ENCODE data around the gene DLGAP1. TPM values are rescaled to one million over a fixed set of nuclear protein-coding genes. Genes with fewer than 3 reads are reported as not detected.

Gene DLGAP1
- polyA plus RNA-seq, 1 donor from 2014 or later = 4.5 TPM

DNA sequence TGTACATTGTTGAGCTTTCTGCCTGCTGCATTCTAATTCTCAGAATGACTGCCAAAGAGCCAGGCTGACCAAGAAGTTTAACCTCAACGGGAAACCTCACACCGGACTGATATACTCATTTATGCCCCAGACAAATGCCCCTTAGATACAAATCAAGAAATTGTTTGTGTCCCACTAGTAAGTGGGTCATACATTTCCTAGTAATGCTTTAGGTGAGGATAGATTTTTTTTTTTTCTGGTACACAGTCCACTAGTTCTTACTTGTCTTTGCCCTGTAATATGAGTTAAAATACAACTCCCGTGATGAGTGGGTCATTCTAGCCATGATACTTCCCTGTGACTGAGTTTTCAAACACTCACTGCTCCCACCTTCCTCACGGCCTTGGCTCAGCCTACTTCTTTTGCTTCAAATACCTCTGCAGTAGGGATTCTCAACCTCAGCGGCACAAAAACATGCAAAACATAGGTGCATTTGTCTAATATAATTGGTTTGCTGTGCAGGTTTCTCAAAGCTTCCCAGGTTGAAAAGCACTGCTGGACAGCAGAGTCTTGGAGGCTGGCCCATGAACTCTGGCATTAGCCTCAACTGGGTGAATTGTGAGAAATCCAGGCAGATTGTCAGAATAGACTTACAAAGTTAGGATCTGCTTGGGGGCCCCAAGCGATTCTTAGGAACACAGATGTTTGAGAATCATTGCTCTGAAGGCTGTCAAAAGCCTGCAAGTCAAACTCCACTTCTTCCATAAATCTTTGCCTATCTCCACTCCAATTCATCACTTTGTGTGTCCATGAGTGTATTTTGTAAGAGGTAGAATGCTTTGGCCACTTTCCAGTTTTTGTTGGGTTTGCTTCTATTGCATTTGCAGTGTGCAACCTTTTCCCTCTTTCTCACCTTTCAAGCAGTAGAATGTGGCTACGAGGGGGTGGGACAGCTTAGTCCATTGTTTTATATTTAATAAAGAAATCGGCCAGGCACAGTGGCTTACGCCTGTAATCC lies 969.7 kb downstream of the DLGAP1 start:
- Histone ChIP-seq H3F3A (ENCODE audit: insufficient read depth, low read length, poor library complexity, severe bottlenecking) (no peaks in the 10 kb centered on the region), H4K20me1 (ENCODE audit: insufficient read depth) (no peaks in the 10 kb centered on the region), H3K9ac (ENCODE audit: low read length) (no peak overlapping the region), H3K27me3 (ENCODE audit: insufficient read depth, low read depth, low read length) (no peaks in the 10 kb centered on the region), H3K9me3 (ENCODE audit: low read length) (no peaks in the 10 kb centered on the region), H3K9me2 (ENCODE audit: insufficient read depth, low read length) (no peaks in the 10 kb centered on the region), H3K36me3 (ENCODE audit: insufficient read depth, low read length) (no peaks in the 10 kb centered on the region), H3K27ac (ENCODE audit: low read length) (no peak overlapping the region), H2AFZ (ENCODE audit: low read depth, low read length) (no peak overlapping the region), H3K79me2 (replicated peaks; ENCODE audit: insufficient read depth, low read length) (no peaks in the 10 kb centered on the region), H3K4me3 (ENCODE audit: low read length) (no peak overlapping the region), H3K4me2 (ENCODE audit: low read length) (no peak overlapping the region)
- TF ChIP-seq POLR2AphosphoS5 (IDR thresholded peaks at IDR 0.05) (no peak), RAD21 (conservative IDR thresholded peaks at IDR 0.05) (no peak), EP300 (conservative IDR thresholded peaks at IDR 0.05; ENCODE audit: poor library complexity, severe bottlenecking) (no peak), SMC3 (conservative IDR thresholded peaks at IDR 0.05; ENCODE audit: poor library complexity) (no peak), TAF1 (IDR thresholded peaks at IDR 0.05; ENCODE audit: low read depth) (no peak), REST (IDR thresholded peaks at IDR 0.05; ENCODE audit: borderline replicate concordance) (no peak)

DNA sequence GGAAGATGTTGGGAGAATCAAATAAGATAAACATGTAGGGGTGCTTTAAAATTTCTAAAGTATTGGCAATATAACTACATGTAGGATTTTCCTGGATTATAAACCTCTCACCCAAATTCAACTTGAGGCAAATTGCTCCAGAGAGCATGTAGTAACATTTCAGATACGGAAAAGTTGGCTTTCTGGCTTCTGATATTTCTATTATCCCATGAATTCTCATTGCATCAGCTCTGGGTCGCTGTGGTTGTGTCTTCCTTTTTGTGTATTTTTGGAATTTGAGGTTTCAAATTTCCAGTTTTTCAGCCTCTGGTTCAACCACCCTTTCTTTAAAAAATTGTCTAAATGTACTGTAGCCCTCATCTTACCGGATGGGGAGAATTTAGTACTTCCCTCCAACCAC lies 972.8 kb downstream of the DLGAP1 start:
- no peak overlapping the region for H3K4me3 ChIP-seq (ENCODE audit: low read length)
- TF ChIP-seq MXI1 (conservative IDR thresholded peaks at IDR 0.05; ENCODE audit: poor library complexity, severe bottlenecking) (no peak), TAF1 (IDR thresholded peaks at IDR 0.05; ENCODE audit: low read depth) (no peak), RAD21 (conservative IDR thresholded peaks at IDR 0.05) (no peak), SMC3 (conservative IDR thresholded peaks at IDR 0.05; ENCODE audit: poor library complexity) (no peak), CTCF (IDR thresholded peaks at IDR 0.05; ENCODE audit: poor library complexity, severe bottlenecking) (no peak), EP300 (conservative IDR thresholded peaks at IDR 0.05; ENCODE audit: poor library complexity, severe bottlenecking) (no peak), POLR2AphosphoS5 (IDR thresholded peaks at IDR 0.05) (no peak), EZH2 (IDR thresholded peaks at IDR 0.05; ENCODE audit: borderline replicate concordance, insufficient read depth, low read length, poor library complexity, severe bottlenecking) (no peak), REST (IDR thresholded peaks at IDR 0.05; ENCODE audit: borderline replicate concordance) (no peak)
- H2AFZ ChIP-seq (ENCODE audit: low read depth, low read length) = no peak overlapping the region

More for the DNA sequence above, 972.8 kb downstream of the DLGAP1 start:
- Histone ChIP-seq H3K27me3 (ENCODE audit: insufficient read depth, low read depth, low read length) (no peaks in the 10 kb centered on the region), H3K27ac (ENCODE audit: low read length) (no peak overlapping the region), H3K9me3 (ENCODE audit: low read length) (no peaks in the 10 kb centered on the region), H3K9me2 (ENCODE audit: insufficient read depth, low read length) (no peaks in the 10 kb centered on the region), H3K79me2 (replicated peaks; ENCODE audit: insufficient read depth, low read length) (no peaks in the 10 kb centered on the region), H3K36me3 (ENCODE audit: insufficient read depth, low read length) (no peaks in the 10 kb centered on the region), H3K4me2 (ENCODE audit: low read length) (no peak overlapping the region), H3K9ac (ENCODE audit: low read length) (no peak overlapping the region), H4K20me1 (ENCODE audit: insufficient read depth) (no peaks in the 10 kb centered on the region), H3F3A (ENCODE audit: insufficient read depth, low read length, poor library complexity, severe bottlenecking) (no peaks in the 10 kb centered on the region)

All from neural cell (in vitro differentiated cells).